ENCODE results near the gene TCERG1L. TPM values are rescaled to one million over a fixed set of nuclear protein-coding genes. Genes with fewer than 3 reads are reported as not detected.

Gene TCERG1L
- total RNA-seq, 4 donors from 2014 or later: 0.41 TPM; not detected in 3

DNA sequence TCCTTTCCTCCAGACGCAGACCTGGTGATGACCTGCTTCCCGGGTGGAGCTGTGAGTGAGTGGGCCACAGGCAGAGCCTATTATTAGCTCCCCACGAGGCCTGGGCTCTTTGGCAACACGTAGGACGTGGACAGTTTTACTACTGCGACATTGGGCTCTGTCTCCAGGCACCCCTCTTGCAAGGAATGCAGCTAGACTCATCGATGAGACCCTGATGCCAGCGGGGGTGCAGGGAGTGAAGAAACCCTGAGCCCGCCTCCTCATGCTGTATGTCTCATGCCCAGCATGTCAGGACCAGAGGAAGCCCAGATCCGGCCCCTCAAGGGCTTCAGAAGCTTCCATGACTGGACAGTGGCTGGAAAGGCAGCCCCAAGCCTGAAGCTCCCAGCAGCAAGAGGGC is 161.9 kb downstream of the TCERG1L start:
- Histone ChIP-seq H3K9me3 (no peaks in the 10 kb centered on the region), H3K4me1 (no peaks in the 10 kb centered on the region), H3K27me3 (no peaks in the 10 kb centered on the region), H3K4me3 (no peak overlapping the region), H3K27ac (no peak overlapping the region), H3K36me3 (no peaks in the 10 kb centered on the region)
- intact Hi-C loops (cut with DNase I; ENCODE audit: low total_unique reads): no loop called here
- TF ChIP-seq, protein P1, sequence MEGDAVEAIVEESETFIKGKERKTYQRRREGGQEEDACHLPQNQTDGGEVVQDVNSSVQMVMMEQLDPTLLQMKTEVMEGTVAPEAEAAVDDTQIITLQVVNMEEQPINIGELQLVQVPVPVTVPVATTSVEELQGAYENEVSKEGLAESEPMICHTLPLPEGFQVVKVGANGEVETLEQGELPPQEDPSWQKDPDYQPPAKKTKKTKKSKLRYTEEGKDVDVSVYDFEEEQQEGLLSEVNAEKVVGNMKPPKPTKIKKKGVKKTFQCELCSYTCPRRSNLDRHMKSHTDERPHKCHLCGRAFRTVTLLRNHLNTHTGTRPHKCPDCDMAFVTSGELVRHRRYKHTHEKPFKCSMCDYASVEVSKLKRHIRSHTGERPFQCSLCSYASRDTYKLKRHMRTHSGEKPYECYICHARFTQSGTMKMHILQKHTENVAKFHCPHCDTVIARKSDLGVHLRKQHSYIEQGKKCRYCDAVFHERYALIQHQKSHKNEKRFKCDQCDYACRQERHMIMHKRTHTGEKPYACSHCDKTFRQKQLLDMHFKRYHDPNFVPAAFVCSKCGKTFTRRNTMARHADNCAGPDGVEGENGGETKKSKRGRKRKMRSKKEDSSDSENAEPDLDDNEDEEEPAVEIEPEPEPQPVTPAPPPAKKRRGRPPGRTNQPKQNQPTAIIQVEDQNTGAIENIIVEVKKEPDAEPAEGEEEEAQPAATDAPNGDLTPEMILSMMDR (IDR thresholded peaks at IDR 0.05): no peak
- no peak for TF ChIP-seq POLR2A (IDR thresholded peaks at IDR 0.05)
- no peak for DNase-seq

DNA sequence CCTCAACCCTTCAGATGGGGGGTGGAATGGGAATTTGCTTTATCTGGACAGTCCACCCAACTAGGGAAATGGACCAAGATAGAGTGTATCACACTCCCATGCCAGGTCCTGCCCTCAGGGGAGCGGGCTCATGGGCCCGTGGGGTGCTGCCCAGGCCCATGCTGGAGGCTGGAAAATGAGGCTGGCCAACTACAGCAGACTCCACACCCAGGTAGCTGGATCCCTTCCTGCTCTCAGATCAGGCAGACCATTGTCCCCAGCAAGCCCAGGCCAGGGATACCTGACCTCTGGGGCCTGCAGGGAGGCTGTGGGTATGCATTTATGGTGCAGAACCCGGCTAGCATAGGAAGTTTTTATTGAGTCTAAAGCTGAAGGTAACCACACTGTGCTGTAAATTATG is 162.4 kb downstream of the TCERG1L start:
- no peaks in the 10 kb centered on the region for H3K9me3 ChIP-seq
- H3K4me3 ChIP-seq: no peak overlapping the region
- no peaks in the 10 kb centered on the region for H3K36me3 ChIP-seq
- intact Hi-C loops (cut with DNase I; ENCODE audit: low total_unique reads): no loop called here
- H3K27ac ChIP-seq: no peak overlapping the region
- no peak for DNase-seq
- TF ChIP-seq POLR2A (IDR thresholded peaks at IDR 0.05): no peak
- TF ChIP-seq, protein P1 (IDR thresholded peaks at IDR 0.05): no peak
- H3K27me3 ChIP-seq: no peaks in the 10 kb centered on the region
- H3K4me1 ChIP-seq: no peaks in the 10 kb centered on the region

DNA sequence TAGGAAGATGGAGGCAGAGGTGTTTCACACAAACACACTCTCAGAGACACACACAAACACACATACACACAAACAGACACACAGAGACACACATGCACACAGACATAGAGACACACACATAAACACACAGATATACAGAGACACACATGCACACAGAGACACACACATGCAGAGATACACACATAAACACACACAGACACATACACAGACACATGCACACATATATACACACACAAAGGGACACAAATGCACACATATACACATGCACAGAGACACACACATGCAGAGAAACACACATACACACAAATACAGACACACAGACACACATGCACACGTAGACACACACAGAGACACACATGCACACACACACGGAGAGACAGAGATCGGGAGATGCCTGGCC is 163.3 kb downstream of the TCERG1L start:
- no peak for DNase-seq
- intact Hi-C loops (cut with DNase I; ENCODE audit: low total_unique reads): no loop called here
- no peak overlapping the region for H3K4me3 ChIP-seq
- H3K27me3 ChIP-seq: no peaks in the 10 kb centered on the region
- no peak overlapping the region for H3K27ac ChIP-seq
- no peak for TF ChIP-seq POLR2A (IDR thresholded peaks at IDR 0.05)
- TF ChIP-seq, protein P1 (IDR thresholded peaks at IDR 0.05): no peak
- H3K9me3 ChIP-seq: no peaks in the 10 kb centered on the region
- H3K36me3 ChIP-seq: no peaks in the 10 kb centered on the region
- no peaks in the 10 kb centered on the region for H3K4me1 ChIP-seq

DNA sequence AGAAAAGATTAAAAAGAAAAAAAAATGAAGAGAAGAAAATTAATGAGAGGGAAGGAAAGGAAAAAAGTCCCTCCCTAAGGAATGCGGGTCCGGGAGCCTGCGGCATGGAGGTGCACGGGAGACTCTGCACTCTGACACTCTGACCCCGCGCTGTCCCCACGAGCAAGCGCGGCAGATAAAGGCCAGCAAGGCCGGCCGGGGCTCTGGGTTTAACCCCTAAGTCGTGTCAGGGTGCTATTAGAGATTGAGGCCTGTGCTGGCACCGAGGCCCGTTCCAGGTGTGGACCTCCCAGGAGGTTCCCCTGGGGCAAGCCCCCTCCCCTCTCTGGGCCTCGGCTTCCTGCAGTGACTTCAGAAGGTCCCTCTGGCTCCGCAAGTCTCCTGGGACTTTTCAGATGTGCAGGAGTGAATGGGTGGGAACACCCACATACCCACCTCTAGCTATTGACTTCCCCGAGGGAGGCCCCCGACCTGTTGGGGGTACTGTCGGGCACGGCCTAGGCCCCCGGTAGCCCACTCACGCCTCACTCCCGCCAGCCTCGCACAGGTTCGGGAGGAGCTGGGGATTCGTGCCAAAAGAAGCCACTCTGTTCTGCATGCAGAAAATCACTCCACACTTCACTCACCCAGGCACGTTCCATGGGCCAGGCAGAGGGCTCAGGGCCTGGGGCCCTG is 164.1 kb downstream of the TCERG1L start:
- H3K4me3 ChIP-seq: no peak overlapping the region
- no peaks in the 10 kb centered on the region for H3K9me3 ChIP-seq
- no peaks in the 10 kb centered on the region for H3K27me3 ChIP-seq
- TF ChIP-seq POLR2A (IDR thresholded peaks at IDR 0.05): no peak
- TF ChIP-seq, protein P1 (IDR thresholded peaks at IDR 0.05): no peak
- intact Hi-C loops (cut with DNase I; ENCODE audit: low total_unique reads): no loop called here
- no peak for DNase-seq
- H3K27ac ChIP-seq: no peak overlapping the region
- no peaks in the 10 kb centered on the region for H3K36me3 ChIP-seq
- no peaks in the 10 kb centered on the region for H3K4me1 ChIP-seq

DNA sequence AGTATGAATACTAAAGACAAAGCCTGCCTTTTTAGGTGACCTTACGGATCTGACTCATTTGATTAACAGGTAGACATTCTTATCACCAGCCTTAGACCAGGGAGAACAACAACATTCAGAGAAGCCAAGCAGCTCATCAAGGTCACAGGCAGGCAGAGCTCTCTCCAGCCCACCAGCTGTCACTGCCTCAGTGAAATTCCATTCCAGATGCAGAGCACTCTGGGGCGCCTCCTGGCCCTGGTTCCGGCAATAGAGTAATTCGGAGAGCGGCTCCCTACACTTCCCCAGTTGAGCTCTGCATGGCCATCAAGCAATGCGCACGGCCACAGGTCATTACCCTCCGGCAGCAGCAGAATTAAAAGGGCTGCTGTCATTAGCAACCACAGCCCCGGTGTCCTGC is 164.7 kb downstream of the TCERG1L start:
- TF ChIP-seq POLR2A (IDR thresholded peaks at IDR 0.05): no peak
- TF ChIP-seq, protein P1 (IDR thresholded peaks at IDR 0.05): no peak
- Histone ChIP-seq H3K27ac (no peak overlapping the region), H3K4me3 (no peak overlapping the region), H3K4me1 (no peaks in the 10 kb centered on the region), H3K27me3 (no peaks in the 10 kb centered on the region), H3K36me3 (no peaks in the 10 kb centered on the region), H3K9me3 (no peaks in the 10 kb centered on the region)
- no peak for DNase-seq
- intact Hi-C loops (cut with DNase I; ENCODE audit: low total_unique reads): no loop called here
